ENCODE data around the gene CD93.

CD93 gene

GRCh38 chr20:23130622-23131140, 44.6 kb upstream of the CD93 start:
- TF ChIP-seq ARNT (IDR thresholded peaks at IDR 0.05) (no peak), ZNF384 (IDR thresholded peaks at IDR 0.05) (no peak), CTBP1 (IDR thresholded peaks at IDR 0.05; ENCODE audit: borderline replicate concordance) (no peak)
- CTCF ChIA-PET = interaction anchor here (0.7 kb wide), 1 partner anchor 21 kb away, joined by 3 read pairs; no protein-coding TSS in a partner anchor
- DNase-seq (ENCODE audit: extremely low spot score) = no peak
- POLR2A ChIA-PET = no interaction called here

GRCh38 chr20:23129891-23130621, 43.9 kb upstream of the CD93 start:
- CTCF ChIA-PET = no interaction called here
- no peak for DNase-seq (ENCODE audit: extremely low spot score)
- POLR2A ChIA-PET = no interaction called here
- TF ChIP-seq CTBP1 (IDR thresholded peaks at IDR 0.05; ENCODE audit: borderline replicate concordance) (no peak), FOXM1 (IDR thresholded peaks at IDR 0.05; ENCODE audit: borderline replicate concordance) (no peak), ARNT (IDR thresholded peaks at IDR 0.05) (no peak), BHLHE40 (IDR thresholded peaks at IDR 0.05; ENCODE audit: borderline replicate concordance) (no peak), FOXA1 (IDR thresholded peaks at IDR 0.05) (no peak), NFRKB (IDR thresholded peaks at IDR 0.05) (no peak), TARDBP (IDR thresholded peaks at IDR 0.05) (no peak), ELF4 (IDR thresholded peaks at IDR 0.05) (no peak), FOXK2 (IDR thresholded peaks at IDR 0.05) (no peak), LEF1 (IDR thresholded peaks at IDR 0.05; ENCODE audit: borderline replicate concordance) (no peak), L3MBTL2 (conservative IDR thresholded peaks at IDR 0.05) (no peak), PKNOX1 (IDR thresholded peaks at IDR 0.05) (no peak)

- POLR2A ChIA-PET = no interaction called here
- no peak for DNase-seq (ENCODE audit: extremely low spot score)
- no peak for TF ChIP-seq FOXK2 (IDR thresholded peaks at IDR 0.05)
- TF ChIP-seq PKNOX1 (IDR thresholded peaks at IDR 0.05) = no peak
- TF ChIP-seq FOXA1 (IDR thresholded peaks at IDR 0.05) = no peak
- TF ChIP-seq CTBP1 (IDR thresholded peaks at IDR 0.05; ENCODE audit: borderline replicate concordance) = no peak
- TF ChIP-seq FOXM1 (IDR thresholded peaks at IDR 0.05; ENCODE audit: borderline replicate concordance) = no peak
- TF ChIP-seq LEF1 (IDR thresholded peaks at IDR 0.05; ENCODE audit: borderline replicate concordance) = no peak
- no peak for TF ChIP-seq BHLHE40 (IDR thresholded peaks at IDR 0.05; ENCODE audit: borderline replicate concordance)
- no peak for TF ChIP-seq SP1 (IDR thresholded peaks at IDR 0.05)
- CTCF ChIA-PET = no interaction called here
Observed at GRCh38 chr20:23129266-23129665, 43.1 kb upstream of the CD93 start.

GRCh38 chr20:23128461-23129125, 42.5 kb upstream of the CD93 start:
- ChIA-PET CTCF (no interaction called here), POLR2A (interaction anchor here (1.2 kb wide), 1 partner anchor 9 kb away, joined by 4 read pairs; no protein-coding TSS in a partner anchor)
- TF ChIP-seq ELF4 (IDR thresholded peaks at IDR 0.05) (no peak), FOXK2 (IDR thresholded peaks at IDR 0.05) (no peak), SP1 (IDR thresholded peaks at IDR 0.05) (no peak), FOXA1 (IDR thresholded peaks at IDR 0.05) (no peak), NFRKB (IDR thresholded peaks at IDR 0.05) (no peak), HDGF (IDR thresholded peaks at IDR 0.05; ENCODE audit: borderline replicate concordance) (no peak), ARNT (IDR thresholded peaks at IDR 0.05) (no peak), SUZ12 (IDR thresholded peaks at IDR 0.05) (no peak), LEF1 (IDR thresholded peaks at IDR 0.05; ENCODE audit: borderline replicate concordance) (no peak)
- no peak for DNase-seq (ENCODE audit: extremely low spot score)

GRCh38 chr20:23127506-23128279, 41.6 kb upstream of the CD93 start:
- no peak for TF ChIP-seq HDGF (IDR thresholded peaks at IDR 0.05; ENCODE audit: borderline replicate concordance)
- no peak for TF ChIP-seq PKNOX1 (IDR thresholded peaks at IDR 0.05)
- no peak for TF ChIP-seq FOXA1 (IDR thresholded peaks at IDR 0.05)
- no peak for TF ChIP-seq BHLHE40 (IDR thresholded peaks at IDR 0.05; ENCODE audit: borderline replicate concordance)
- TF ChIP-seq L3MBTL2 (conservative IDR thresholded peaks at IDR 0.05) = no peak
- TF ChIP-seq FOXM1 (IDR thresholded peaks at IDR 0.05; ENCODE audit: borderline replicate concordance) = no peak
- TF ChIP-seq CTBP1 (IDR thresholded peaks at IDR 0.05; ENCODE audit: borderline replicate concordance) = no peak
- TF ChIP-seq TARDBP (IDR thresholded peaks at IDR 0.05) = no peak
- TF ChIP-seq SUZ12 (IDR thresholded peaks at IDR 0.05) = no peak
- TF ChIP-seq SP1 (IDR thresholded peaks at IDR 0.05) = no peak
- no peak for TF ChIP-seq ELF4 (IDR thresholded peaks at IDR 0.05)
- TF ChIP-seq ARNT (IDR thresholded peaks at IDR 0.05) = no peak
- TF ChIP-seq FOXK2 (IDR thresholded peaks at IDR 0.05) = no peak
- no peak for DNase-seq (ENCODE audit: extremely low spot score)
- ChIA-PET POLR2A (interaction anchor here (1.2 to 1.5 kb wide), 2 partner anchors 9 to 76 kb away, joined by 3 to 4 read pairs; no protein-coding TSS in a partner anchor), CTCF (no interaction called here)

Measured in HEK293T (cell line).